SK-N-DZ (cell line): ENCODE results near the gene FNDC3B.

Experiments
- DNase-seq: peaks from one replicate; pipeline ENCODE4 v3.0.0-alpha.2; 2015; ENCODE audit warnings: low spot score

Gene FNDC3B

GRCh38 chr3:172209333-172210321 lies 170.2 kb downstream of the FNDC3B start:
- no peak for DNase-seq

- no peak for DNase-seq
These were observed 171.0 kb downstream of the FNDC3B start for GRCh38 chr3:172210355-172210754.

- DNase-seq, result no peak
These were observed 171.7 kb downstream of the FNDC3B start for GRCh38 chr3:172211123-172211522.

GRCh38 chr3:172213200-172213599 lies 173.8 kb downstream of the FNDC3B start:
- no peak for DNase-seq

- no peak for DNase-seq
These were observed 174.5 kb downstream of the FNDC3B start for GRCh38 chr3:172213904-172214303.

- no peak for DNase-seq
These were observed 176.9 kb downstream of the FNDC3B start for GRCh38 chr3:172216267-172216666.

DNA sequence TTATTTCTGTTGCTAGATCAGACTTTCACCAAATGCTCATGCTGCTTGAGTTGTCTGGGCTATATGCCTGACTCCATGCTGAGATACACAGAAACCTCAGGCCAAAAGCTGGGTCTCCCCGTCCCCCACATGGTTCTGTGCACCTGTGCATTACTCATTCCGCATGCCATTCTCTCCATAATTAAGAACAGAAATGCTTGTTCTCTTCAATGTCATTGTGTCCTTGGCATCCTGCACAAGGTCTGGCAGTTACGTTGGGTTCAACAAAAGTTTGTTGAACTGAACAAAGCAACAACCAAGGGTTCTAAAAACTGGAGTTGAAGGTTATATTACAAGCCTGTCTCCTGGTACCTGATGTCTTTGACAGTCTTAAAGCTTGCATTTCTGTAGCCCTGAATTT lies 177.5 kb downstream of the FNDC3B start:
- DNase-seq, result no peak

DNA sequence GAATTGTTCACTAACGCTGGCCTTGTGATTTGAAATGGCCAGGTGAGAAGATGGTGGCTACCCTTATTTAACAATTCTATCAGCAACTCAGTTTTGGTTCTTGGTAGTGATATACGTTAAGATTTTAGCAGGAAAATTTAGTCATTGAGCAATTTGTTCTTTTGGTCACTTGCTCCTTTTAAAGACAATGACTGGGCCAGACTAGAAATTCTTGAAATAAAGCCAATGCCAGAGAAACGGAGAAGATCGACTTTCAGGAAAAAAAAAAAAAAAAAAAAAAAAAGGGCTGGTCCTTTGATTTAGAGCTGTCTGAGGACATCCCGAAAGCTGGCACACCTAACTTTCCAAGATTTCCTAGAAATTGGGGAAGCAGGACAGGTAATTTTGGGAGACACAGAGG lies 178.5 kb downstream of the FNDC3B start:
- no peak for DNase-seq

- DNase-seq, result no peak
These were observed 179.3 kb downstream of the FNDC3B start for GRCh38 chr3:172218350-172219323.

- no peak for DNase-seq
These were observed 180.4 kb downstream of the FNDC3B start for GRCh38 chr3:172219750-172220149.

DNA sequence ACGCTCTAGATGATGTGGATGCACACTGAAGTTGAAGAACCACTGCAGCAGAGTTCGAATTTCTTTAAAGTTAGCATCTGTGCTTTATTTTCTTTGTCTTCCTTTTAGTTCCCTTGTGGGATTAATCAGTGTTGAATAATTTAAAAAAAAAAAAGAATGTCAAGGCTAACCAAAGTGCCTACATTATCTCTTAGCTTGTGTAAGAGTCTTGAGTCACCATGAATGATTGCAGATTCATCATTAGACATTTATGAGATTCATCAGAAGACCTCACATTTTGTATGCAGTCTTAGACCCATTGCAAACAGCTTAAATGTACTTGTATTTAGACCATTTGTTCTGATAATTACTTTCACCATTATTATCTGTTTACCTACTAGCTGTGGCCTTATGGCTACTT lies 182.2 kb downstream of the FNDC3B start:
- DNase-seq, result no peak

- peak; percentile 8 for DNase-seq
These were observed 183.2 kb downstream of the FNDC3B start for GRCh38 chr3:172222478-172223071.

GRCh38 chr3:172223870-172224269 lies 184.5 kb downstream of the FNDC3B start:
- no peak for DNase-seq

DNA sequence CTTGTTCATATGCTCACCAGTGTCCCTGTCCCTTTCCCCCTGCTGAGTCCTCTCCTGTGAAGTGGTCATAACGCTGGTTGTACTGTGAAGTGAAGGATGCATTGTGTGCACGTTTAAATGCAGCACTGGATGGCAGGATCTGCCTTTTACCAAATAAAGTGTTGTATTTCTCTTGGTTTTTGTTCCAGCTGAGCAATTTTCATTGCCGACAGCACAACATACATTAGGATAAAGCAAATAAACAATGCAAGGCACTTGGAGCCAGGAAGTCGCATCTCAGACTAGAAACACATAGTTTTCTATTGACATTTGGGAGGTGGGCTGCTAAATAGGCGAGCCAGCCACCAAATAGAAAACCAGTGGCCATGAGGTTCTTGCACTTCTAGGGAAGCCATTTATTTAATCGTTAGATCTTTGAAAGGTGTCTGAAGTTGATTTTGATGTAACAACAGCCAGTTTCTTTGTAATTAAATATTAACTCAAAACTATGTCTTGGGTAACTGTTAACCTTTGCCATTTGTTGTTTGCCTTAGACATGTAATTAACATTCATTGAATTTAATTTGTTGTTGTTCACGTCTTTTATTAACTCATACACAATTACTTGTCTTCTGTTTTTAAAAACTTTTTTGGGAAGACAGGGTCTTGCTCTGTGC lies 185.3 kb downstream of the FNDC3B start:
- DNase-seq, result no peak

DNA sequence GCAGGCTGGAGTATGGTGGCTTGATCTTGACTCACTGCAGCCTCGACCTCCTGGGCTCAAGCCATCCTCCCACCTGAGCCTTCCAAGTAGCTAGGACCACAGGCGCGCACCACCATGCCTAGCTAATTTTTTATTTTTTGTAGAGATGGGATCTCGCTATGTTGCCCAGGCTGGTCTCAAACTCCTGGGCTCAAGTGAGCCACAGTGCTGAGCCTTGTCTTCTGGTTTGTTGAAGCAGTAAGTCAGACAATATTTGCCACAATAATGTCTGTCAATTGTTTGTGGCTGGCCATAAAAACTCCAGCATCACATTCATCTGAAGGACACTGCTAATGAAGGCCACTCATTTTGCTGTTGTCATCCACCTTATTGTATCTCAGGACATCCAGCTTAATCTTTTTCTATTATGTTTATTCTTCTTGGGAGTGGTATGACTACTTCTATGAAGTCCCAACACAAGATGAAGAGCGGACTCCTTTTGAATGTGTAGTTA lies 185.9 kb downstream of the FNDC3B start:
- DNase-seq, result no peak

GRCh38 chr3:172226831-172227230 lies 187.5 kb downstream of the FNDC3B start:
- no peak for DNase-seq

GRCh38 chr3:172227340-172228035 lies 188.1 kb downstream of the FNDC3B start:
- no peak for DNase-seq

DNA sequence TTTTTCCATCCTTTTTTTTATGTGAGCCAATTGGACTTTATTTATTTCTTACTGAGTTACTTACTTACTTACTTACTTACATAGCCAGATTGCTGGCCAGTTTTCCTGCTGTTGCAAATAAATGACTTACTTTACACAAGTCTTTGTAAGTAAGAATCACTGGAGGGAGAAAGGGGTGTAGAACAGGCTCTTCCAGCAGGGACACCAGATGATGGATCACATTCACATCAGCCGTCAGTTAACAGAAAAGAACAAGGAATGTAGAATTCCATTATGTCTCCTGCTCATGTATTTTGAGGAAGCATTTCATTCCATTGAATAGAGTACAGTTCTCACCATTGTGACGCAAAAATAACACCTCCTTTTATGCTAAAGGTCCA lies 188.6 kb downstream of the FNDC3B start:
- no peak for DNase-seq

- DNase-seq, result no peak
These were observed 190.1 kb downstream of the FNDC3B start for GRCh38 chr3:172229462-172229861.

DNA sequence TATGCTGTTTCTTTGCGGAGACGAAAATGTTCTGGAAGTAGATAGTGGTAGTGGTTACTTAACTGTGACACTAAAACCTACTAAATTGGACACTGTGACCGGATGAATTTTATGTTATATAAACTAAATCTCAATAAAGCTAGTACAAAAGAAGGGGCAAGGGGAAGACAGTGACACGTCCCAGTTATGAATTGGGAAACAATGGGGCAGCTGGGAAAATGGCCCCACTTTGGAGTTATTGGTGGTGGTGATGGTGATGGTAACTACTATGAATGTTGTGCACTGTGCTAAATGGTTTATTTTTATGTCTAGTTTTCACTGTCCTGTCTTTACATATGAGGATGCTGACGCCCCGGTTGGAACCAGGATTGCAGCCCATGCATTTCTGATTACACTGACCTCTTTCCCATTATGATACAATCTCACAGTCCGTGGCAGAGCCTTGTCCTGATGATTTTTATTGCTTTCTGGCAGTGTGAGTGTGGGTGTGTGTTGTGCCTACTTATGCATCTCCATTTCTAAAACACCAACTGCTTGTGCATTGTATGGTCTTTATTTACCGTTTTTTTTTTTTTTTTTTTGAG lies 192.0 kb downstream of the FNDC3B start:
- no peak for DNase-seq
